K562 (cell line): ENCODE measurements around the gene PTTG1IP. TPM values are rescaled to one million over a fixed set of nuclear protein-coding genes. Genes with fewer than 3 reads are reported as not detected.

Experiments
- ATF3 ChIP-seq, 2 experiments: fragments of 450-650 bp in 1 of 2; sonication (generic) in 1 of 2; formaldehyde crosslinking in 1 of 2; IDR thresholded peaks in 1 of 2; conservative IDR thresholded peaks in 1 of 2; 2 replicates each; pipeline versions ENCODE4 v1.6.1 to v1.8.1; 2016 to 2023; ENCODE audit warnings: mild to moderate bottlenecking in 2 of 2, moderate library complexity in 2 of 2, inconsistent platforms in 1 of 2, missing genetic modification reagents in 1 of 2
- ATF7 ChIP-seq: fragments of 450-650 bp; IDR thresholded peaks from 2 replicates; pipeline ENCODE4 v1.7.1; 2014; ENCODE audit warnings: mild to moderate bottlenecking, moderate library complexity
- CBX3 ChIP-seq, 2 experiments: IDR thresholded peaks; 1 replicate in 1 of 2; 2 replicates in 1 of 2; pipeline ENCODE4 v1.6.1; 2012; ENCODE audit warnings: inconsistent platforms in 2 of 2, low read length in 2 of 2, borderline replicate concordance in 1 of 2, control low read depth in 1 of 2
- COPS2 ChIP-seq: fragments of 450-650 bp; conservative IDR thresholded peaks from 2 replicates; pipeline ENCODE4 v1.6.1; 2016; ENCODE audit warnings: mild to moderate bottlenecking, moderate library complexity
- CREM ChIP-seq: IDR thresholded peaks from 2 replicates; pipeline ENCODE4 v1.6.1; 2014; ENCODE audit warnings: antibody characterized with exemption, low read depth
- DNMT1 ChIP-seq: fragments of 450-650 bp; IDR thresholded peaks from 2 replicates; pipeline ENCODE4 v1.6.1; 2016; ENCODE audit warnings: antibody characterized with exemption, mild to moderate bottlenecking
- ELF1 ChIP-seq: fragments of 200-800 bp; sonication (Bioruptor generic); IDR thresholded peaks from 2 replicates; pipeline ENCODE4 v1.6.1; 2016; ENCODE audit warnings: missing genetic modification characterization, missing compliant biosample characterization
- KLF16 ChIP-seq: IDR thresholded peaks from 2 replicates; pipeline ENCODE4 v1.6.1; 2016; ENCODE audit warnings: antibody characterized with exemption
- MAZ ChIP-seq, 2 experiments: fragments of 450-650 bp in 1 of 2; sonication (generic) in 1 of 2; formaldehyde crosslinking; IDR thresholded peaks in 1 of 2; conservative IDR thresholded peaks in 1 of 2; 2 replicates each; pipeline versions ENCODE4 v1.4.0 to v1.5.0; 2020; ENCODE audit warnings: mild to moderate bottlenecking in 1 of 2, missing genetic modification reagents in 1 of 2
- MLX ChIP-seq, 2 experiments: fragments of 450-650 bp in 1 of 2; sonication (generic) in 1 of 2; formaldehyde crosslinking; conservative IDR thresholded peaks; 2 replicates each; pipeline versions ENCODE4 v1.4.0 to v1.8.1; 2020 to 2022; ENCODE audit warnings: mild to moderate bottlenecking in 1 of 2, missing genetic modification reagents in 1 of 2
- PHF8 ChIP-seq: fragments of 200-600 bp; sonication (generic); IDR thresholded peaks from 2 replicates; pipeline ENCODE4 v1.6.1; 2012; ENCODE audit warnings: mixed run types, mild to moderate bottlenecking, inconsistent platforms, low read length, moderate library complexity, borderline replicate concordance
- RBM22 ChIP-seq: fragments of 200-400 bp; formaldehyde crosslinking; IDR thresholded peaks from 2 replicates; pipeline ENCODE4 v1.6.1; 2018; ENCODE audit warnings: low read length, low read depth; ENCODE audit not compliant: poor library complexity, severe bottlenecking
- SPI1 ChIP-seq: IDR thresholded peaks from 2 replicates; pipeline ENCODE4 v1.6.1; 2011; ENCODE audit warnings: low read depth, low read length, control low read depth, borderline replicate concordance
- TEAD1 ChIP-seq, 2 experiments: fragments of 450-650 bp in 1 of 2; sonication (generic) in 1 of 2; formaldehyde crosslinking; IDR thresholded peaks; 2 replicates each; pipeline versions ENCODE4 v1.4.0 to v1.8.0; 2020 to 2022; ENCODE audit warnings: mild to moderate bottlenecking in 2 of 2, missing genetic modification reagents in 1 of 2
- TFAP4 ChIP-seq: sonication (generic); formaldehyde crosslinking; IDR thresholded peaks from 2 replicates; pipeline ENCODE4 v1.8.0; 2022; ENCODE audit warnings: missing genetic modification reagents, mild to moderate bottlenecking, moderate library complexity, borderline replicate concordance
- TFE3 ChIP-seq: fragments of 450-650 bp; formaldehyde crosslinking; IDR thresholded peaks from 2 replicates; pipeline ENCODE4 v1.4.0; 2020; ENCODE audit warnings: mild to moderate bottlenecking, mixed read lengths
- ZFX ChIP-seq: sonication (generic); formaldehyde crosslinking; IDR thresholded peaks from 2 replicates; pipeline ENCODE4 v1.8.0; 2022; ENCODE audit warnings: mild to moderate bottlenecking, missing genetic modification reagents, moderate library complexity
- ZNF280A ChIP-seq: fragments of 450-650 bp; IDR thresholded peaks from 2 replicates; pipeline ENCODE4 v1.6.1; 2018; ENCODE audit warnings: mild to moderate bottlenecking, low read depth; ENCODE audit not compliant: partially characterized antibody
- ZNF695 ChIP-seq: fragments of 450-650 bp; formaldehyde crosslinking; IDR thresholded peaks from 2 replicates; pipeline ENCODE4 v1.4.0; 2020; ENCODE audit warnings: mild to moderate bottlenecking, moderate library complexity
- ZZZ3 ChIP-seq: fragments of 450-650 bp; IDR thresholded peaks from 2 replicates; pipeline ENCODE4 v1.6.1; 2016; ENCODE audit warnings: antibody characterized with exemption, mild to moderate bottlenecking, moderate library complexity
- polyA plus RNA-seq, 8 experiments: library from polyadenylated mRNA; depleted of rRNA in 4 of 8; stranded (reverse) in 5 of 8; unstranded in 3 of 8; fragments of >200 nt; fragmentation: Nextera tagmentation in 2 of 8; fragmentation: Illumina TruSeq in 1 of 8; extraction: Ambion mirVana in 2 of 8; extraction: Trizol in 1 of 8; gene quantifications; 2 replicates each; pipeline versions ENCODE4 v1.2.1 to v1.2.3, GENCODE V29; 2011 to 2014; ENCODE audit warnings: inconsistent platforms in 1 of 8, missing spikeins in 1 of 8
- total RNA-seq, 7 experiments: library from RNA; depleted of rRNA in 6 of 7; stranded (reverse); fragments of >200 nt in 6 of 7; fragmentation: Illumina TruSeq in 2 of 7; extraction: Trizol in 2 of 7; gene quantifications; 2 replicates each; pipeline versions ENCODE4 v1.2.1 to v1.2.3, GENCODE V29; 2011 to 2021; ENCODE audit warnings: low replicate concordance in 1 of 7

PTTG1IP gene
- total and polyA plus RNA-seq, 9 of the 15 experiments (the other 6 are each of a cell fraction or from before 2014, with no cell fraction given): 5.0 to 99.3 (median 82.4) TPM

- TF ChIP-seq MLX (CRISPR knock-in tag; conservative IDR thresholded peaks at IDR 0.05) (no peak), TEAD1 (CRISPR knock-in tag; IDR thresholded peaks at IDR 0.05) (no peak), ZNF695 (CRISPR knock-in tag) (no peak), ATF7 (0 out of 2 replicates have a peak, but pooled peaks have one; percentile 10), TFAP4 (CRISPR knock-in tag) (no peak), COPS2 (no peak), CREM (peak; percentile 25; the same call in 1 of the 2 replicates), RBM22 (no peak), ATF3 (IDR thresholded peaks at IDR 0.05) (no peak), ATF3 (CRISPR knock-in tag; conservative IDR thresholded peaks at IDR 0.05) (no peak), ZFX (CRISPR knock-in tag) (peak; percentile 39; the same call in 1 of the 2 replicates), SPI1 (peak; percentile 70), ZNF280A (no peak), DNMT1 (no peak), MAZ (CRISPR knock-in tag; conservative IDR thresholded peaks at IDR 0.05 in 1 of 2, IDR thresholded peaks at IDR 0.05 in 1 of 2) (0 out of 4 replicates have a peak, but pooled peaks of 1 of the 2 experiments have one; percentile 41), TFE3 (CRISPR knock-in tag) (no peak), ZZZ3 (no peak), PHF8 (peak; percentile 30; the same call in 1 of the 2 replicates), ELF1 (tag) (0 out of 2 replicates have a peak, but pooled peaks have one; percentile 10), CBX3 (IDR thresholded peaks at IDR 0.05; ENCODE audit: borderline replicate concordance in 1 of 2, low read length in 2 of 2) (no peak), KLF16 (no peak)
Measured at GRCh38 chr21:44907966-44908895, 34.7 kb upstream of the PTTG1IP start (continued).
